Keratinocyte (primary cell): ENCODE results near the gene DENND2C.

Source experiments
- CTCF ChIP-seq, 3 experiments: IDR thresholded peaks in 1 of 3; conservative IDR thresholded peaks in 1 of 3; optimal IDR thresholded peaks in 1 of 3; 2 replicates in 2 of 3; 3 replicates in 1 of 3; pipeline versions ENCODE3 to v1.5.1; 2011; ENCODE audit warnings: low read length in 3 of 3, mild to moderate bottlenecking in 3 of 3, moderate library complexity in 2 of 3, control low read depth in 1 of 3, inconsistent platforms in 1 of 3; ENCODE audit not compliant: insufficient read depth in 2 of 3; ENCODE audit errors: extremely low read depth in 1 of 3
- EZH2 ChIP-seq: IDR thresholded peaks from one replicate; pipeline ENCODE4 v1.6.1; 2012; ENCODE audit warnings: inconsistent platforms, mild to moderate bottlenecking, low read length, moderate library complexity

- TF ChIP-seq CTCF (optimal IDR thresholded peaks at IDR 0.05 in 1 of 3, IDR thresholded peaks at IDR 0.05 in 1 of 3, conservative IDR thresholded peaks at IDR 0.05 in 1 of 3; ENCODE audit: extremely low read depth in 1 of 3, insufficient read depth in 2 of 3, low read length in 3 of 3) (no peak), EZH2 (no peak)
Observed at GRCh38 chr1:114564141-114564540, 105.7 kb downstream of the DENND2C start.
